SKM-1 treated with dmso at 0.1 percent for 144 hours (cell line): ENCODE measurements around the gene IFRD2.

Experiments used
- DNase-seq: peaks from one replicate; lab custom pipeline; 2025; ENCODE audit not compliant: unreplicated experiment; lab: John Stamatoyannopoulos, UW

Gene IFRD2

DNA sequence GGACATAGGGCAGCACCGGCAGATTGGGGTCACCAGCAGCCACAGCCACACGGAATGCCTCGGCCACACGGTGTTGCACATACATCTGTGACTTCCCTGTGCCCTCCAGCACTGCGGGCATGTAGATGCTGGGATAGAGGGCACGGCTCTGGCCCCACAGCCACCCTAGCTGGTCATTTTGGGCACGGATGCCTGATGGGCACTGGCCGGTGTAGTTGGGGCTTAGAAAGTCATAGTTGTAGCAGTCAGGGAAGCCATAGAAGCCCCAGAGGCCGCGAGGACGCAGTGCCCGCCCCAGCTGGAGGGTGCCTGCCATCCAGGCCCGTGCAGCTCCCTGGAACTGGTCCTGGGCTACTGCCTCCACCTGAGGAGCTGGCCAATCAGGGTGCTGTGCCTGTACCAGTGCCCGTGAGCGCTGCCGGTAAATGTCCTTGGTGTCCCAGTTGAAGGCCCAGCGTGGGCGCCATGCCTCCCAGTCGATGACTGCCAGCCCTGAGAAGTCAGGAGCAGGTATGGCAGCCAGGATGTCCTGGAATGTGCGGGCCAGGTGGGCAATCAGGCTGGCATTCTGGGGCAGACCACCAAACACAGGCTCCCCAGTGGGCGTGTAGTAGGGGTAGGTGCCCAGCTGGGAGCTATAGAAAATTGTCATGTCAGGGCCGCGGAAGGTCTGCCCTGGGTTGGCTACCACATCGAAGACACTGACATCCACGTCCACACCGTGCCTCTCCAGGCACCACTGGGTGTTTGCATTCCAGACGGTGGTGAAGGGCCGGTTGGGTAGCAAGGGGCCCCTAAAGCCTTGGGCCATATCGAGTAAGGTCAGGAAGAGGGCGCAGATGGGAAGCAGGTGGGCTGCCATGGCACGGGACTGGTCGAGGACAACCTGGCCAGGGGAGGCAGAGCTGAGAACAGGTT, 10.1 kb upstream of the IFRD2 start:
- DNase-seq: no peak

DNA sequence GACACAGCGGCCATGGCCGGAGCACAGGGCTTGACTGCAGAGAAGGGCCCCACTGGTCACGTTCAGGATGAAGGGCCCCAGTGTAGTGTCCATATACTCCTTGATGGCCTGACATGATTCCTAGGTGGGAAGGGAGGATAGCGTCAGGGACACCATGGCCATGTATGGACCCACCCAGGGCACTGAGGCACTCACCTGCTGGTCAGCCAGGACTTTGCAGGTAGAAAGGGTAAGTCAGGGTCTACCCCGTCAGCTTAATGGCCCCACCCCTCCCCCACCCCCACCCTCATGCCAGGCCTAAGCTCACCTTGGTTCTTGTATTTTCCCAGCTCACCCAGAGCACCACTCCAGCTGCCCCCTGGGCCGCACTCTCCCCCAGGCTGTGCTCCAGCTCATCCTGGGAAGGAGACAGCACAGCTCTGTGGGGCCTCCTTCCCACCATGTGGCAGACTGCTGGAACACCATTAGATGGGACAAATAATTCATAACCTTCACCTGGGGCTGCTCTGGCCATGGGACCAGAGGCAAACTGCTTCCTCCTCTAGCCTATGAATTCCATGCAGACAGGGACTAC, 8.5 kb upstream of the IFRD2 start:
- no peak for DNase-seq

DNA sequence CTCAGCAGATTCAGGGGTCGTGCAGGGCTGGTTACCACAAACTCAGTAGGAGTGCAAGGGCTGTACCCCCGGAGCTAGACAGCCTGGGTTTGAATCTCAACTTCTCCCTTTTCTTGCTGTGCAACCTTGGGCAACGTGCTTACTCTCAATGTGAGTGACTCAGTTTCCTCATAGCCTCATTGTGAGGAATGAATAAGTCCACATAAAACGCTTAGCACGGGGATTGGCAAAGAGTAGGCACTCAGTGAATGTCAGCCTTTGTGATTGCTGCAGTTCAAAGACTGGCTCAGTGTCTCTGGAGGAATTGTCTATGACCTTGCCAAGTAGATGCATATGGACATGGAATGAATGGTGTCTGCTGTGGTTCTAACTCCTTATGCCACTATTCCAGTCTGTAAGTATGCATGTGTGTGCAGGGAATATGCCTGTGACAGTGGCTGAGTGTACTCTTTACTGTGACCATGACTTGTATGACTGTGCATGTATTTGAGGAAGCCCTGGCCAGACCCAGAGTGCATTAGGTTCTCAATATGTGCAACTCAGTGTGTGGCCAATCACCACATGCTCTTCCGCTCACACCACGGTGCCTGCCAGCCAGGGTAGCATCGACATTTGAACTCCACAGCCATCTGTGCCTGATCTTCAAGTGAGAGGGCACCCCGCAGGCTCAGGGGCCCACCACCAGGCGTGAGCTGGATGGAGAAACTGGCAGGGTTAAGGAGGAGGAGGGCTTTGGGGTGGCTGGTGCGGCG, 7.9 kb upstream of the IFRD2 start:
- peak; percentile 77 for DNase-seq

DNA sequence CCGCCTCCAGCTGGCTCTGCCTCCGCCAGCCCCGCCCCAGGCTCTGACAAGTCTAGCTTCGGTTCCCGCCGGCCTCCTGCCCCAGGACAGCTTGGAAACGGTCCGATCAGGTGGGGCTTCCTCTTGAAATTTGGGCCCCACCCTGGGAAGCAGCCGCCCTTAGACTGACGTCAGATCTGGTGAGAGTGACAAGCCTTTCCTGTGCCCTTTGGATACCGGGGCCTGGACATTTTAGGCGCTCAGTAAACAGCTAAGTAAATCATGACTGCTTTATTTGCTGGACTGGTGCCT, 7.4 kb upstream of the IFRD2 start:
- DNase-seq: no peak

DNA sequence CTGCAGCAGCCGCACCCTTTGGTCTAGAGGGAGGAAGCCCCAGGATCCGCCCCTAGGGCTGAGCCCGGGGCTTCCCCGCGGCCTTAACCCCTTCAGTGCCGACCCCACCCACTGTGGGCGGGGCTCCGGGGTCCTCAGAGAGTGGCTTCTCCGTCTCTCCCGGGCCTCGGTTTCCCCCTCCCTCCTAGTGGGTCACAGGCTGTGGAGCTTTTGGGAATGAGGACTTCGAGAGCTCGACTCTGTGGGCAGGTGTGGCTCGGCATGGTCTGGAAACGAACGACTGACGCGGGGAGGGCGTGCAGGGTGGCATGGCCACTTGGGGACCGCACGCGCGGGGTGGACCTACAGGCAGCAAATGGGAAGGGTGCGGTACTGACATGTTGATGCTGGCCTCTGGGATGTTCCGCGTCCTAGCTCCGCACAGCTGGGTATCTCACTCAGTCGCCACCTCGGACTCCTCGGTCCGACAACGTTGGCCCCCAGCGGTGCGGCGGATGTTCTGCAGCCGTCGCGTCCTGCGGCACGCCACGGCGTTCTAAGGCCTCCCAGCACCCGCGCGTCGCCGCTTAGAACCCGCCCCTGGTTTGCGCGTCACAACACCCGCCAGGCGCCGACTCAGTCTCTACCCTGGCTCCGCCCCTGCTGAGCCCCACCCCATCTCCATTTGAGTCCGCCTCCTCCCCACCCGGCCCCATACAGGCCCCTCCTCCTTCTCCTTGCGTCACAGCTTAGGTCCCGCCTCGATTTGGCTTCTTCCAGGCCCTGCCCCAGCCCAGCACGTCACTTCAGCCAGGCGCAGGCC, 6.8 kb upstream of the IFRD2 start, which contains the start of the genes HYAL3 and NAA80:
Gene HYAL3, minus strand, starts transcription at position 570 of the 802 bp plus-strand sequence. CDS start 3,803 bp downstream, outside the sequence.
Gene NAA80, minus strand, starts transcription at position 570 of the 802 bp plus-strand sequence. CDS start 1,942 bp downstream, outside the sequence.
- DNase-seq: peak; percentile 99

DNA sequence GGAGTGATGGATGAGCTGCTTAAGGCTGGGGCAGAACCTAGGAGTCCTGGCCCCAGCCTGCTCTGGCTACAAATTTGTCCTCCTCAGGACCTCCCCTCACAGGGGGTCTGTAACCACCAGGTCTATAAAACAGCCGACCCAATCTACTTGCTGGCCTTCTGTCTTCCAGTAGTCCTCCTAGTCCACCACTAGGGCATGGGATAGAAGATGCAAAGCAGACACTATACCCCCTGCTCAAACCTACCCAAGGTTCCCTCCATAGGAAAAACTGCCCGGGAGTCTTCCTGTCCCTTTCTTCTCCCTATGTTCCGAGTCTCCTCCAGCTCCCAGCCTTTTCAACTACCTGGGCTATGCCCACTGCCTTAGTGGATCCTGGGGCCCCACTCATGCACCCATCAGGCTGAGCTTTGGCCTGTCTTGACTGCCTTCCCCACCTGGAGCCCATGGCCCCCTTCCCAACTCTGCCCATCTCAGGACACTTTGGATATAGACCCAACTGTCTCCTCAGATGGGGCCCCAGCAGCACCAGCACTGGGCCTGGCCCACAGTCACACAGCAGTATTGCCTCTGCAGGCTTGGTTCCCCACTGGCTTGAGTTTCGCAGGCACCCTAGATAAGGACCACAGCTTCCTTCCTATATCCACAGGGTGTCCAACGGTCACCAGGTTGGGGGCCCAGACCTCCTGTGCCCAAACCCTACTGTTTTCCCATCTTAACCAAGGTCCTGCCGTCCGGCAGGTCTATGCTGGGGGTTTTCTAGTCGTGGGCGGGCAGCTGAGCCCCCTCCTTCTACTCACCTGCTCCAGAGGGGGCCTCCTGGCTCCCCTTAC, 5.9 kb upstream of the IFRD2 start:
- peak; percentile 24 for DNase-seq

DNA sequence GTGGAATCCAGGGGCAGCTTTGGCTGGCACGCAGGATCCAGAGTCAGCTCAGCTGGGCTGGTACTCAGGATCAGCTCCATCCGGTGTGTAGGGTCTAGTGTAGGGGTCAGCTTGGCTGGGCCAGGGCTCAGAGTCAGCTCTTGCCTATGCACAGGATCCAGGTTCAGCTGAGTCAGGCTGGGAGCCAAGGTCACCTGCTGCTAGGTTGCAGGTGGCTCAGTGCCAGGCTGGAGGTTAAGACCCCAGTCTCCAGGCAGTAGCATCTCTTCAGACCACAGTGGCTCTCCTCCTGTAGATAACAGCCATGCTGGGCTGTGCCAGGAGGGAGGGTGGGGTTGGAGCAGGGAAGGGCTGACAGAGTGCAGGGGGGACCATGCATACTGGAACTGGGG, 5.2 kb upstream of the IFRD2 start:
- DNase-seq: no peak

DNA sequence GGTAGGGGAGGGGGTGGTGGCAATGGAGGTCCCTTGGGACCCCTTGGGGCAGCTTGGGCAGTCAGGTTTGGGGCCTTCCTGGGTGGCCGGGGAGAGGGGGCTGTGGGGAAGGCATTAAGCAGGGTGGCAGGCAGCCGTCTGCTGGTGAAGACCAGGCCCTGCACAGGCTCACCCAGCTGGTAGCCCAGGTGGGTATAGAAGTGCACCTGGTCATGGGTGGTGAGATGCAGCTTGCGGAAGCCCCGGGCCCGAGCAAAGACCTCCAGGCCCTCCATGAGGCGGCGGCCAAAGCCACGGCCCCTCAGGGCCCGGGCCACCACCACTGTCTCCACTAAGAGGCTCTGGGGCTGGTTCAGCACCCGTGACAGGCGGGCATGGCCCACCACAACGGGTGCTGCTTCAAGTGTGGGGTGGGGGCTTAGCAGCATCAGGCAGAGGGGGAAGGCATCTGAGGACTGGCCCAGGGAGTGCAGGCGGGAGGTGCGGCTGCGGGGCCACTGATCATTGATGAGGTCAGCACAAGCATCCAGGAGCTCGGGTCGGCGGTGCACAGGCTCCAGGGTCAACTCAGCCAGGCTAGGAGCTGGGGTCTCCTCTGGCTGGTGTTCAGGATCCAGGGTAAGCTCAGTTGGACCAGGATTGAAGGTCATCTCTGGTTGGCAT, 4.6 kb upstream of the IFRD2 start:
- no peak for DNase-seq

DNA sequence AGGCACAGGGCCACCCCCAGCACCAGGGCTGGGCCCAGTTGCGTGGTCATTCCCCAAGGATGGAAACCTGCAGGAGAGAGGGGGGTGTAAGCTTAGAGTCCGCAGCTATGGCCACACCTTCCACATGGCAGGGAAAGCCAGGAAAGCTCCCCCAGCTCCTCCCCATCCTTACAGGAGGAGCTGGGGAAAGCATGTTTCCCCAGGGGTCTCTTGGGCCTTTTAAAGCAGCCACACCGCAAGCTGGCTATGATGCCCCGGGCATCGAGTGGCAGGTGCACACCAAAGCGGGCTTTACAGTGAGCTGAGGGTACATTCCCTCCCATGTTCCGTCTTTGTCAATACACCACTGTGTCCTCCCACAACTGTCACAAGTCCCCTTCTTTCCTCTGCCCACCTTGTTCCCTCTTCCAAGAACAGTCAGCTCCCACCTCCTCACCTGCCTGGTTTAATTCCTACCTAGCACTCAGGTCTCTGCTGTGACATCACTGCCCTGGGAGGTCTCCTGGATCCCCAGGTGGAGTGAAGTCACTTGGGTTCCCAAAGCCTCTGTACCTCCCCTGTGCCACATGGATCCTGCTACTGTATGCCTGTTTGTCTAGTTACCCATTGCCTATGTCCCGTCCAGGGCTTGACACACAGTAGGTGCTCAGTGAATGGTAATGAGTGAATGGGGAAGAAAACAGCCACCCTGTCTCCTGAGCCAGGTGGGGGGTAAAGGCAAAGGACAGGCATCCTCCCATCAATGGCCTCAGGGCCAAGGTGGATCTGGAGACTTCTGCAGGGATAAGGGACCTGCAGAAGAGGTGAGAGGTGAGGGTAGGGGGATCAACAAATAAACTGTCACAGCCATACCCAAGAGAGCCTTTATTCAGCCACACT, 3.6 kb upstream of the IFRD2 start:
- no peak for DNase-seq

DNA sequence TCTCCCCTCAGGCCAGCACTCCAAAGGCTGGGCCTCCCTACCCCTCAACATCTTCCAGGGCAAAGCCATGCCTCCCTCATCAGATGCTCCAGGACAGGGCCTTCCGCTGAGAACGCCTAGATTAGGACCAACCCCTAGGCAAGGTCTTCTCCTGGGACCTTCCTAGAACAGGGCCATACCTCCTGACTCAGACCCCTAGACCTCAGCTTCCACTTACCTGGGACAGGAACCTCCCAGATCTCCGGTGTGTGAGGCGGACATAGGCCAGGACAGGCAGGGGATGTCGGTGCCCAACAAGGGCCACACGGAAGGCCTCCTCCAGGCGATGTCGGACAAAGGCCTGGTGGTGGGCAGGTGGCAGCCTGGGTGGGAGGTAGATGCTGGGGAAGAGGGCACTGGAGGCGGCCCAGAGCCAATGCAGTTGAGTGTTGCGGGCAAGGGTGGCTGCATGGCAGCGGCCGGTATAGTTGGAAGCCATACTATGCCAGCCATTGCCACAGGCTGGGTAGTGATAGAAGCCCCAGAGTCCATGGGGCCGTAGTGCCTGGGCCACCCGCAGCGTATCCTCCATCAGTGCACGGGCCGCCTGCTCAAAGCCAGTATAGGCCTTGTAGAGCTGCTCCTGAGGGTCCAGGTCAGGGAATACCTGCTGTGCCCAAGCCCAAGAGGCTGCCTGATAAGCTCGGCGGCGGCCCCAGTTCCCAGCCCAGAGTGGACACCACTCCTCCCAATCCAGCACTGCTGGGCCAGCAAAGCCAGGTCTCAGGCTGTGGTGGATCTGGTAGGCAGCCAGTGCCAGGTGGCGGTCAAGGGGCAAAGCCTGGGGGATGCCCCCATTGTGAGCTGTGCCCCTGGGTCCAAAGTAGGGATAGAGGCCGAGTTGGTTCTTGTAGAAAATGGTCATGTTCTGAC, 2.5 kb upstream of the IFRD2 start:
- DNase-seq: no peak

DNA sequence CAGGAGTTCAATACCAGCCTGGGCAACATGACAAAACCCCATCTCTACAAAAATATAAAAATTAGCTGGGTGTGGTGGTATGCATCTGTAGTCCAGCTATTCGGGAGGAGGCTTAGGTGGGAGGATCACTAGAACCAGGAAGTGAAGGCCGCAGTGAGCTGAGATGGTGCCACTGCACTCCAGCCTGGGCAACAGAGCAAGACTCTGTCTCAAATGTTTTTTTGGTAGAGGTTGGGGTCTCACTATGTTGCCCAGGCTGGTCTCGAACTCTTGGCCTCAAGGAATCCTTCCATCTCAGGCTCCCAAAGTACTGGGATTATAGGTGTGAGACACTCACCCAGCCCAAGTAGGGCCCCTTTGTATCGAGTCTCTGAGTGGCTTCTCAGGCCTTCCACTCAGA, 1.9 kb upstream of the IFRD2 start:
- DNase-seq: no peak

DNA sequence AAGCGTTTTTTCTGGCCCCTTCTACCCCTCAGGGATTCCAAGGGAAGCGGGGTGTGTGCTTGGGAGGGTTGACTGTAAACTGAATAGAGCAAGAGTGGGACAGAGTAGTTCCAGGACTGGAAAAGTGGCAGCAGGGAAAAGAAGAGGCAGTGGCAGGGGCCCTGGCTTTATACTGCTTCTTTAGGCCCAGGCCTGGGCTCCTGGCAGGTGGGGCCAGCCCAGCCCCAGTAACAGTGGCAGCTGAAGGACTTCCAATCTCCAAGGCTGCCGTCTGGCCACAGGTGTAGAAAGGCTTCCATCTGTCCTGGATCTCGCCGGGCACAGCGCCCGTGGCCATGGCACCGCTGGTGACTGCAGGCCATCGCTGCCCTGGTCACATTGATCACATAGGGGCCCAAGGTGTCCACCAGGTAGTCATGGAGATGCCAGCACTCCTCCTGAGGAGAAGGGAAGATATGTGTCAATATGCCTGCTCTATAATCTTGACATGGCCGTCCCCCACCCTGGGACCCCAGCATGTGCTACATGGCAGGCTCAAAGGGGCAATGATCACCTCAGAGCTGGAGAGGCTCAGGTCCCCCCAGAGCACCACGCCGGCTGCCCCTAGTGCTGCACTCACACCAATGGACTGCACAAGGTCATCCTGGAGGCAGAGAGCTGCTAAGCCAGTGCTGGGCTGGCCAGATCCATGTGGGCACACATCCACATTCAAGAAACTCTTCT, 1.0 kb upstream of the IFRD2 start:
- DNase-seq: no peak

DNA sequence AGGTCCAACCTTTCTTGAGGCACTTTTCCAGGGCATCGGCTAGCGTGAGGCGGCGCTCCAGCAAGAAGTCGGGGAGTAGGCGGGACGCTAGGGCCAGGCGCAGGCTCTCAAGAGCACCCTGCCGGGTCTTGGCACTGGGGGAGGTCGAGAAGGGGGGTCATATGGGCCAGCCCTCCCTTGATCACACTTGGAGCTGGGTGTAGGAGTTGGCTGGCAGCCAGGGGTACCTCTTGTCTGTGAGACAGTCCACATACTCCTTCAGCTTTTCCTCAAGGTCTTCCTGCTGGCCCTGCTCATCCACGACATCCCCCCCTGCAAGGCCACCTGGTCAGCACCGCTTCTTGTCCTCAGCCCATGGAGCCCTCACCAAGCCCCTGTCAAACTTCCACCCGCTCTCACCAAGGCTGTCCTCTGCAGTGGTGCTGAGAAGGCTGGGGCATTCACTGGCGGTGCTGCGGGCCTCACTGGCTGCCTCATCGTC, 2.0 kb downstream of the IFRD2 start:
- DNase-seq: no peak

DNA sequence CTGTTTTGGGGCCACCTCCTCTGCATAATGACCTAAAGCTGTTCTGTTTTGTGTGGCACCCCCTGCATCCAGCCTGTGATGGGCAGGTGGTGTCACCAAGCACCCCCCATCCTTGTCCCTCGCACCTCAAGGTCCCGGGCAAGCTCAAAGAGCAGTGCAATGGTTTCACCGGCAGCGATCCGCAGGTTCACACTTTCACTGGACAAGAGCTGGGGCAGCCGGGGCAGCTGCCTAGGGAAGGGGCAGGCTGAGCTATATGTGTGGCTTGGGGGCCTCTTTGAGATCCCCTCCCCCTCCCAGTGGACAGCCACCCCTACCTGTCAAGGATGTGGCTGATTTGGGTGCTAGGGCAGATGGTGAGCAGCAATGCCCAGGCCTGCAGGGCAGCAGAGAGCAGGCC, 3.1 kb downstream of the IFRD2 start:
- no peak for DNase-seq

DNA sequence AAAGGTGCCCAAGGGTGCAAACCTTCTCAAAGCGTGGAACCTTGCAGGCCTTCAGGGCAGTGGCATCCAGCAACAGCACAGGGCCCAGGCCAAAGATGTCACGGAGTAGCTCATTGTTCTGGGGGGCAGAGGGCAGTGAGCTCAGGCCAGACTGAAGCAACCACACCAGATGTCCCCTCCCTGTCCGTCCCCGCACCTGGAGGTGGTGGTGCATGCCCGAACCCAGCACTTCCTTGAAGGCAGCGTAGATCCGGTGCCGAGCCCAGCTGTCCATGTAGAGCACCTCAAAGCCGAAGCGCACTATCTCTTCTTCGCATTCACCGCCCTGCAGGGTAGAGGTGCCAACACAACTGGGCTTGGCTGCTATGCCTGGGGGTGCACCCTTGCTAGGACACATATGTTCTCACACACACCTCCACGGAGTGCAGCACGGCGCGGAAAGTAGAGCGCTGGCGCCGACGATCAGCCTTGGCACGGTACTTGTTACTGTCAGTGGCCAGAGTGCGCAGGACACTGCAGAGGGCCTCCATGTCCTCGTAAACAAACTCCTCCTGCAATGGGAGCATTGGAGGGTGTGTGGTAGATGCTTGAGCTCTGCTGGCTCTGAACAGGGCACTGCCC, 3.7 kb downstream of the IFRD2 start:
- no peak for DNase-seq

DNA sequence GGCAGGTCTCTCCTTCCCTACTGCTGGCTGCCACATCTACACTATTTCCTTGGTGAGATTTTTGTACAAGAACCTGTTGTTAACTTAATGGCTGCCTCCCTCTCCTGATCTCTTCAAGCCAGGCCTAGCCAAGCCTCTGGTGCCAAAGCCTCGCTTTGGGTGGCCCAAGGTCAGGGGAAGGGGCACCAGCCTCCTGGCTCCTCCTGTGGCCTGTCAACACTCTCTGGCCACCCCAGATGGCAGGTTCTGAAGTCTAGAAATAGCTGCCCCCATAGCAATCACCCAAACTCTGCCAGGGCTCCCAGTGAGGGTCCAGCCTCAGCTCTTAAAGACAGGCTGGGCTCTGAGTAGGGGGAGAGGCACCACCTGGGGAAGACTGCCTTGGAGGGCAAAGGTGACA, 5.0 kb downstream of the IFRD2 start:
- no peak for DNase-seq
